Myocyte (in vitro differentiated cells): Measurements from ENCODE around the gene OLFML2A. TPM values are rescaled to one million over a fixed set of nuclear protein-coding genes. Genes with fewer than 3 reads are reported as not detected.

ENCODE experiments used
- DNase-seq: peaks from one replicate; pipeline ENCODE4 v3.0.0-alpha.2; 2012; ENCODE audit warnings: low read depth
- total RNA-seq: library from RNA; depleted of rRNA; stranded (reverse); fragments of >200 nt; gene quantifications from 2 replicates; pipeline ENCODE4 v1.2.3, GENCODE V29; 2014

OLFML2A gene
- total RNA-seq, 1 donor from 2014 or later: 253 TPM

GRCh38 chr9:124852121-124852828 is 75.3 kb downstream of the OLFML2A start:
- DNase-seq: peak; percentile 76

GRCh38 chr9:124852829-124853531 is 76.0 kb downstream of the OLFML2A start, which contains the start of gene WDR38:
Gene WDR38 (plus strand): TSS chr9:124853460. CDS start chr9:124853532, 72 bp downstream.
- DNase-seq: peak; percentile 88

- DNase-seq: no peak
These were observed 76.7 kb downstream of the OLFML2A start for GRCh38 chr9:124853605-124854143.

DNA sequence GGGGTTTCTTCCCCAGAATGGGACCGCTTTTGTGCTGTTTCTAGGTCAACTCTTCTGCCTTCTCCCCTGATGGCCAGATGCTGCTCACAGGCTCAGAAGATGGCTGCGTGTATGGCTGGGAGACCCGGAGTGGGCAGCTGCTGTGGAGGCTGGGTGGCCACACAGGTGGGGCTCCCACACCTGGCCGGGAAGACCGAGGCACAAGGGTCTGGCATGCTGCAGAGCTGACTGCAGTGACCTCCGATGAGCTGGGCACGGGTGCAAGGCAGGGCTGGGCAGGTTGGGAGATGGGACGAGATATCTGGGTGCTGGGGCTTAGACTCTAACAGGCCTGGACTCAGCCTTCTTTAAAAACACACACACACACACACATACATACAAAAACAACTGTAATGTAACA is 77.2 kb downstream of the OLFML2A start:
- DNase-seq: no peak

DNA sequence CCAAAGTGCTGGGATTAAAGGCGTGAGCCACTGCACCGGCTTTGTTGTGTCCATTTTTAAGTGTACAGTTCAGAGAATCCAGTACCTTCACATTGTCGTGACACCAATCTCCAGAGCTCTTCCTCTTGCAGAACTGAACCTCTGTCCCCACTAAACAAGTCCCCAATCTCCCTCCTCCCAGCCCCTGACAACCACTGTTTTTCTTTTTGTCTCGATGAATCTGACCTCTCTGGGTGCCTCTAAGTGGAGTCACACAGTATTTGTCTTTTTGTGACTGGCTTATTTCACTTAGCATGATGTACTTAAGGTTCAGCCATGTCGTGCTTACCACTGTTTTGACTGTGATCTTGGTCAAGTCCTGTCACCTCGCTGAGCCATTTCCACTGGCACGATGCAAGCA is 77.9 kb downstream of the OLFML2A start:
- no peak for DNase-seq

DNA sequence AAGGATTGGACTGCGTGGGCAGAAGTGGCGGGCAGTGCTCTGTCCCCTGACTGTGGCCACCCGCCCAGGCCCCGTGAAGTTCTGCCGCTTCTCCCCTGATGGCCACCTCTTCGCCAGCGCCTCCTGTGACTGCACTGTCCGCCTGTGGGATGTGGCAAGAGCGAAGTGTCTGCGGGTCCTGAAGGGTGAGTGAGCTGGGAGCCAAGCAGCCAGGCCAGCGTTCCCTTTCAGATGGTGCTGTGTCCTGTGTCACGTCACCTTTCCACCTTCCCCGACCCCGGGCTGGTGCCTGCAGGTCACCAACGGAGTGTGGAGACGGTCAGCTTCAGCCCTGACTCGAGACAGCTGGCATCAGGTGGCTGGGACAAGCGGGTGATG is 78.6 kb downstream of the OLFML2A start:
- no peak for DNase-seq

DNA sequence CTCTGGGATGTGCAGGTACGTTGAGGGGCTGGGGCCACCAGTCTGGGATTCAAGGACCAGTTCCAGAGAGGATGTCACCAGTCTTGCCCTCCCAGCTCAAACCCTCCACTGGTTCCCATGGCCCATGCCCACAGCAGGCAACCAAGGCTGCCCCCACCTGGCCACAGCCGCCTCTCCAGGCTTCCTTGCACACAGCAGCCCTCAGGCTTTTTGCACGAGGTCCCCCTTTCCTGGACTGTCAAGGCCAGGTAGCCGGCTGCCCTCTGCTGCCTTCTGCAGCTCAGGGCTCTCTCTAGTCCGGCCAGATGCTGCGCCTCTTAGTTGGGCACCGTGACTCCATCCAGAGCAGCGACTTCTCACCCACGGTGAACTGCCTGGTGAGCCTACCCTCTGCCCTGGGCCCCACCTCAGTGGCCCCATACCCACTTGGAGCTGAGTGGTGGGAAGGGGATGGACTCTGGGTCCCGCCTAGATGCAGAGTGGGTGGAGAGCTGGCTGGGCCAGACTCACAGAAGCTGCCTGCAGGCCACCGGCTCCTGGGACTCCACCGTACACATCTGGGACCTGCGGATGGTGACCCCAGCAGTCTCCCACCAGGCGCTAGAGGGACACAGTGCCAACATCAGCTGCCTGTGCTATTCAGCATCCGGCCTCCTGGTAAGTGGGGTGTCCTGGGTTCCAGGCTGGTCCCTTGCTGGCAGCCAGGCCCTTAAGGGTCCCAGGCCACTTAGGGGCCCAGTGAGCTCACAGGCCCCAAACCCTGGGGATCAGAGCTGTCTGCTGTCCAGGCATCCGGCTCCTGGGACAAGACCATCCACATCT is 79.2 kb downstream of the OLFML2A start:
- DNase-seq: peak; percentile 35

- no peak for DNase-seq
These were observed 80.7 kb downstream of the OLFML2A start for GRCh38 chr9:124857533-124858162.

DNA sequence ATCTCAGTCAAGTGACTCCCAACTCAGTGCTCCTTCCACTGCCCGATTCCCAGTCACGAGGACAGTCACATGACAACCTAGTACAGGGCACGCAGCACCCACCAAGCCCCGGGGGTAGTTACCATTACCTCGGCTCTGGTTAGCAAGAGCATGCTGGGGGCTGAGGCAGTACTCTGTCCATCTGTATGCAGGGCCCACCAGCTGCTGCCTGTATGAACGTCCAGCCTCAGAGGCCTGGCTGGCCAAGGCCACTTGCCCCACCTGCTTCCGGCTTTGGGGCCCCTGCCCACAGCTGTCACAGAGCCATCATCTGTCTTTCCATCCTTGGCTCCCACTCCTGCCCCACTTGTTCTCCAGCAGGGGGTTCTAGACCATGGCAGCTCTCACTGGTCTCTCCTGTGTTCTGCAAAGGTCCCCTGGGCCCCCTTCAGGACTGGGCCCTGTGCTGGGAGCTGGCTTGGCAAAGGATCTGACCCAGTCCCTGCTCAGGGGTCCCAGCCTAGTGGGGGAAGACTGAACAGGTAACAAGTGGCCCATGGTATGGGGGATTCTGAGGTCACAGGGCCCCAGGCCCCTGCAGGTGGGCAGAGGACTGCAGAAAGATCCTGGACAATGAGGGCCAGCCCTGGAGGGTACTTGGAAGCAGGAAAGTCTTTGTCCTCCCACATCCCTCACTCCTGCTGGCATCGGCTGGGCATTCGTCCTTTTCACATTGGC is 81.6 kb downstream of the OLFML2A start:
- DNase-seq: peak; percentile 93

GRCh38 chr9:124859803-124860581 is 83.1 kb downstream of the OLFML2A start:
- DNase-seq: peak; percentile 39

DNA sequence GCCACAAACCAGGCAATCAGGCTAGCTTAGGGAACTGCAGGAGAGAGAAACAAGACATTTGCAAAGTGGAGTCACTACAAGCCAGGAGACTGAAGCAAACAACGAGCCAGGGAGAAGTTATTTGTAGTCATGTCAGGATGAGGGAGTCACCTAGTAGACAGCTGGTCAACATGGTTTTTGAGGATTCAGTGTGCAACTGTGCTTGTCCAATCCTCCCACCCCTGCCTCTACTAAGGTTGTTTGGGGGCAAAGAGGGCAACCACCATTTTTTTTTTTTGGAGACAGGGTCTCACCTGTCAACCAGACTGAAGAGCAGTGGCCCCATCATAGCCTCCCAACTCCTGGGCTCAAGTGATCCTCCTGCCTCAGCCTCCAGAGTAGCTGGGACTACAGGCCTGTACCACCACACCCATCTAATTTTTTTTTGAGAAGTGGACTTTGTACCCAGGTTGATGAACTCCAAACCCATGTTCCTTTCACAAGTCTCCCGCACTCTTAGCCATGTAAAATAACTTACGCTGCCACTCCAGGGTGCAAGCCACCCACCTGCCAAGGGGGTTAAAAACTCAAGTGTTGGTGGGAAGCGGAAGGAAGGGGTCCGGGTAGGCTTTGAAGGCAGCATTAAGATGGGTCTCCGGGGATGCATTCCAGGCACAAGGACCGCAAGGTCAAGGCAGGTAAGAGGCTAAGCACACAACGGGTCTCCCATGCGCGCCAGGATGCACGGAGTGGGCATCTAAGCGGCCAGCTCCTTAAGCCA is 83.8 kb downstream of the OLFML2A start:
- DNase-seq: peak; percentile 71

- DNase-seq: peak; percentile 93
These were observed 84.7 kb downstream of the OLFML2A start, which contains the start of the genes ARPC5L and RPL35 for GRCh38 chr9:124861342-124862229. Gene ARPC5L (plus strand): TSS chr9:124862130. CDS start chr9:124869291, 7,161 bp downstream. Gene RPL35 (minus strand): TSS chr9:124861957. CDS start chr9:124861912, 45 bp downstream.

- peak; percentile 56 for DNase-seq
These were observed 86.5 kb downstream of the OLFML2A start for GRCh38 chr9:124863371-124863871.
